HG03442 (cell line): ENCODE measurements around the gene RBM42.
"Not testable (repeated sequence)": the region's sequence is repeated elsewhere in the genome, so short reads cannot be mapped to it uniquely, and the experiment has no call there.

ENCODE experiments used
- ATAC-seq: cut with Tn5 transposase; IDR thresholded peaks from one replicate; pipeline ENCODE4 v1.9.1; 2021; ENCODE audit warnings: mild to moderate bottlenecking, moderate library complexity; ENCODE audit not compliant: unreplicated experiment

The RBM42 gene, protein sequence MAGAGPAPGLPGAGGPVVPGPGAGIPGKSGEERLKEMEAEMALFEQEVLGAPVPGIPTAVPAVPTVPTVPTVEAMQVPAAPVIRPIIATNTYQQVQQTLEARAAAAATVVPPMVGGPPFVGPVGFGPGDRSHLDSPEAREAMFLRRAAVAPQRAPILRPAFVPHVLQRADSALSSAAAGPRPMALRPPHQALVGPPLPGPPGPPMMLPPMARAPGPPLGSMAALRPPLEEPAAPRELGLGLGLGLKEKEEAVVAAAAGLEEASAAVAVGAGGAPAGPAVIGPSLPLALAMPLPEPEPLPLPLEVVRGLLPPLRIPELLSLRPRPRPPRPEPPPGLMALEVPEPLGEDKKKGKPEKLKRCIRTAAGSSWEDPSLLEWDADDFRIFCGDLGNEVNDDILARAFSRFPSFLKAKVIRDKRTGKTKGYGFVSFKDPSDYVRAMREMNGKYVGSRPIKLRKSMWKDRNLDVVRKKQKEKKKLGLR

DNA sequence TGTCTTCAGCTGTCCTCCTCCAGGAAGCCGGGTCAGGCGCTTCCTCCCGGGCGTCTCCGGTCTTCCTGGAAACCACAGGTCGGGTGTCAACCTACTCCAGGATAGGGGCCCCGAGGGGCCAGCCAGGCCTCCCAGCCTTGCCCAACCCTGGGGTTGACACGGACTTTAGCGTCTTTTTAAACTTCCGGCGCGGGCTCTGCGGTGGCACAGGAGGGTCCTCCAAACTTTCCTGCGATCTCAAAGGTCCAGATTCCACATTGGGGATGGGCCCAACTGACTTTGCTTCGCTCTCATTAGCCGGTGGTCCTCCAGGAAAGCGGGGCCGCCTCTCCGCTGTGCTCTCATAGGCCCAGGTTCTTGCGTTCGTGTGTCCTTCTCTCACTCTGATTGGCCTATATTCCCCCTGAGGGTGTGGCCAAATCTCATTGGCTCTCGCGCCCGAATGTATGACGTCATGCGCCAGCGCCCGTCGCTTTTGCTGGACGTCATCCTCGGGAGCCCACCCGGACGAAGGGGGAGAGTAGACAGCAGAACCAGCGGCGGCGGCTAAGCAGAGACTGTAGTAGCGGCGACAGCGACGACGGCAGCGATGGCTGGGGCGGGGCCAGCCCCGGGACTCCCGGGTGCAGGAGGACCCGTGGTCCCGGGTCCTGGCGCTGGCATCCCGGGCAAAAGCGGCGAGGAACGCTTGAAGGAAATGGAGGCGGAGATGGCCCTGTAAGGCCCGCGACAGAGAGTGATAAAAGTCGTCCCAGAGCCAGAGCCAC lies at the start of gene RBM42:
Gene RBM42, plus strand, starts transcription at position 472 of the 767 bp plus-strand sequence. Its CDS starts 118 bp downstream, at position 590.
- peak; percentile 93 for ATAC-seq

DNA sequence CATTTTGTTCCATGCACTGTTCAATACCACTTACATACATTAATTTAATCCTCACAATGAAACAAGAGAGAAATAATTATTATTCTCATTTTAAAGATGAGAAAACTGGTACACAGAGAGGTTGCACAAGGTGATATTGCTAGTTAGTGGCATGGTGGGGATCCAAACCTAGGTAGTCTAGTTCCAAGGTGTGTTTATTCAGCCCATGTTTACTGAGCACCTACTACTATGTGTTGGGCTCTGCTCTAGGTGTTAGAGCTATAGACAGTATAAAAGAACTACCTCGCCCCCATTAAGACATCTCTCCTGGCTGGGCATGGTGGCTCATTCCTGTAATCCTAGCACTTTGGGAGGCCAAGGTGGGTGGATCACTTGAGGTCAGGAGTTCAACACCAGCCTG lies 46.1 kb upstream of the RBM42 start:
- ATAC-seq, result no peak

DNA sequence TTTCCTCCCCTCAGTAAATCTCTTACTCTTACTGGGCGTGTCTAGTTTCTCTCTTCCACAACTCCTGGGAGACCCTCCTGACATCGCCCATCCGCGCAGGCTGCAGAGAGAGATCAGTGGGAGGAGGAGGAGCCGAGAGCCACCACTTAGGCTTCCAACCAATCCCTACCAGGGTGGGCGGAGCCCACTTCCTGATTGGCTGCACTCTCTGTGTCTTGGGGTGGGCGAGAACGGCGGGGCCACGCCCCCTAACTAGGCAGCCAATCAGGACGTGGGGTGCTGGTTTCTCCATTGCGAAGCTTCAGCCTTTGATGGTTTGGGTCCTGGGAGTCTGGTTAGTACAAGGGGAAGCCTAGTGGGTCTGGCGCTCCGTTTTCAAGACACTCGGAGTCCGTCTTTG lies 43.0 kb upstream of the RBM42 start, which contains the start of gene PMIS2:
Gene PMIS2, plus strand, starts transcription at position 326 of the 400 bp plus-strand sequence. CDS start 87 bp downstream, outside the sequence.
- ATAC-seq, result no peak

DNA sequence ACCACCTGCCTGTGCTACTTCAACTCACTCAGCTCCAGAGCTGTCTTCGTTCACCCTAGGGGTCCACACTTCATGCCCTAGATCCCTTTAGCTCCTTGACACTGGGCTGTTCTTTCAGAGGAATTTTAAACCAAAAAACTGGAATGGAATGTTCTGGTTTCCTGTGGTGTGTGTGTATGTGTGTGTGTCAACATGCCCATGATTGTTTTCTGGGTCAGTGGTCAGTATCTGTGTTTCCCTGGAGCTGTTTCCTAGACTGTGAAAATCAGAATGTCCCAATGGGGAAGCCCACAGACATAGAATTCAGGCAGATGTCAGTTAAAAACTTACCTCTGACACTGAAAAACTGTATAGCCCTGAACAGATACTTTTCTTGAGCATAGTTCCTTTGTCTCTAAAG lies 41.5 kb upstream of the RBM42 start:
- ATAC-seq, result no peak

DNA sequence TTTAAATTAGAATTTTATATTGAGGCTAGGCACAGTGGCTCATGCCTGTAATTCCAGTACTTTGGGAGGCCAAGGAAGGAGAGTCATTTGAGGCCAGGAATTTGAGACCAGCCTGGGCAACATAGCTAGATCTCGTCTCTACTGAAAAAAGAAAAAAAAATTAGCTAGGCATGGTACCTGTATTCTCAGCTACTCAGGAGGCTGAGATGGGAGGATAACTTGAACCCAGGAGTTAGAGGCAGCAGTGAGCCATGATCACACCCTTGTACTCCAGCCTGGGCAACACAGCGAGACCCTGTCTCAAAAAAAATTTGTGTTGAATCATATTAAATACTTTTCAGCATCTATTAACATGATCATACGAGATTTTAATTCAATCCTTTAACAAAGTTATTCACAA lies 38.0 kb upstream of the RBM42 start:
- no peak for ATAC-seq

GRCh38 chr19:35592226-35592625 lies 36.6 kb upstream of the RBM42 start:
- ATAC-seq, result no peak

DNA sequence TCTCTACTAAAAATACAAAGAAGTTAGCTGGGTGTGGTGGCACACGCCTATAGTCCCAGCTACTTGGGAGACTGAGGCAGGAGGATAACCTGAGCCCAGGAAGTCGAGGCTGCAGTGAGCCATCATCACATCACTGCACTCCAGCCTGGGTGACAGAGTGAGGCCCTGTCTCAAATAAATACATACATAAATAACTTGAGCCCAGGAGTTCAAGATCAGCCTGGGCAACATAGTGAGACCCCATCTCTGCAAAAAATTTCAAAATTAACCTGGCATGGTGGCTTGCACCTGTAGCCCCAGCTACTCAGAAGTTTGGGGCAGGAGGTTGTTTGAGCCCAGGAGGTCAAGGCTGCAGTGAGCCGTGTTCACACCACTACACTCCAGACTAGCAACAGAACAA lies 33.8 kb upstream of the RBM42 start:
- not testable (repeated sequence) for ATAC-seq

- ATAC-seq, result no peak
Observed at GRCh38 chr19:35595928-35596327, 32.9 kb upstream of the RBM42 start.

GRCh38 chr19:35596366-35596999 lies 32.4 kb upstream of the RBM42 start:
- ATAC-seq, result peak; percentile 61

- no peak for ATAC-seq
Observed at GRCh38 chr19:35601971-35602370, 26.9 kb upstream of the RBM42 start.

- ATAC-seq, result not testable (repeated sequence)
Observed at GRCh38 chr19:35604436-35604835, 24.4 kb upstream of the RBM42 start.

DNA sequence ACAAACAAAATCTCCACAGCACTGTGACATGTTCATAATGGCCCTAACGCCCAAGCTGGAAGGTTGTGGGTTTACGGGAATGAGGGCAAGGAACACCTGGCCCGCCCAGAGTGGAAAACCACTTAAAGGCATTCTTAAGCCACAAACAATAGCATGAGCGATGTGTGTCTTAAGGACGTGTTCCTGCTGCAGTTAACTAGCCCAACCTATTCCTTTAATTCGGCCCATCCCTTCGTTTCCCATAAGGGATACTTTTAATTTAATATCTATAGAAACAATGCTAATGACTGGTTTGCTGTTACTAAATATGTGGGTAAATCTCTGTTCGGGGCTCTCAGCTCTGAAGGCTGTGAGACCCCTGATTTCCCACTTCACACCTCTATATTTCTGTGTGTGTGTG lies 21.7 kb upstream of the RBM42 start:
- ATAC-seq, result not testable (repeated sequence)

DNA sequence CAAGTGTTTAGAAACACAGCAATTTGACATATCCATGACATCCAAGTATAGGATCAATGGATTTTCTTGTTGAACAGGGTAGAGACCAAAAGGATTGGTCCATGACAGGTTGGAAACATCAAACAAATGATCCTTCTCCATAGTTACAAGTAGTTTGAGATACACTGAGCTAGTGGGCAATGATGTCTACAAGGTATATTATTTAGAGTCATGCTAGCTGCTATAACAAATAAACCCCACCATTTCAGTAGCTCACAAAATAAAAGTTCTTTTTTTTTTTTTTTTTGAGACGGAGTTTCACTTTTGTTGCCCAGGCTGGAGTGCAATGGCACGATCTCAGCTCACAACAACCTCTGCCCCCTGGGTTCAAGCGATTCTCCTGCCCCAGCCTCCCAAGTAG lies 21.2 kb upstream of the RBM42 start:
- no peak for ATAC-seq

DNA sequence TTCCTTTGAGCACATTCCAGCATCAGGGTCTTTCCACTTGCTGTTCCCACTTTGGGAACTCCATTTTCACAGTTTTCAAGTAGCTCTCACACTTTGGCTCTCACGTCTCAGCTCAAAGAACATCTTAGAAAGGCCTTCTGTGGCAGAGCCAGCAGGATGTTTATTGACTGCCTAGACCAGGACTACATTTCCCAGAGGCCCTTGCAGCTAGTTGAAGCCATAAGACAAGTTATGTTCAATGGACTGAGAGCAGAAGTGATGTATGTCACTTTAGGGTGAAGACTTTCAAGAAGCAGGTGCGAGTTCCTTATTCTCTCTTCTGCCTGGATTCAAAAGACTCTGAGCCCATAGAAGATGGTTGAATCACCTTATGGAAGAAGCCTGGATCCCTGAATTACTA lies 20.6 kb upstream of the RBM42 start:
- no peak for ATAC-seq

DNA sequence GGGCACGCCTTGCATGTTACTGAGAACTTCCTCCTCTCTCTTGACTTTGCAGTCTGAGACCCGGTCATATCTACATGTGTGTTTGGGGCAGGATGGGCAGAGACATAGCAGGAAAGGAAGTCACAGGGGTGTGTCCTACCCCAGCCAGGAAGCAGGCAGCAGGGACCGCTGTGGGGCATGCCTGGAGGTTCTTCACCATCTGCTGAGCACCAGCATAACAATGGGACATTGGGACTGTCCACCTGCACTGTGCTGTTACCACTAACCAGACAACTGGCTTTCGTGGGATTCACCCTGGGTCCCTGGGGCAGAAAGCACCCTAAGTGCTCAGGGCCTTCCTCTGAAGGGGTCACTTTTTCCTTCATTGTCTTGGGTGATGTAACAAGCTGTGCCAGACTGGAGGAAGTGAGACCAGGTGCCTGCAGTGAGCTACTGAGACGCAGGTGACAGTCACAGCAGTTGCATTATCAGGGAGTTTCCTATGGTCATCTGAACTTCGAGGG lies 18.9 kb upstream of the RBM42 start:
- no peak for ATAC-seq

- no peak for ATAC-seq
Observed at GRCh38 chr19:35612224-35612558, 16.6 kb upstream of the RBM42 start.

DNA sequence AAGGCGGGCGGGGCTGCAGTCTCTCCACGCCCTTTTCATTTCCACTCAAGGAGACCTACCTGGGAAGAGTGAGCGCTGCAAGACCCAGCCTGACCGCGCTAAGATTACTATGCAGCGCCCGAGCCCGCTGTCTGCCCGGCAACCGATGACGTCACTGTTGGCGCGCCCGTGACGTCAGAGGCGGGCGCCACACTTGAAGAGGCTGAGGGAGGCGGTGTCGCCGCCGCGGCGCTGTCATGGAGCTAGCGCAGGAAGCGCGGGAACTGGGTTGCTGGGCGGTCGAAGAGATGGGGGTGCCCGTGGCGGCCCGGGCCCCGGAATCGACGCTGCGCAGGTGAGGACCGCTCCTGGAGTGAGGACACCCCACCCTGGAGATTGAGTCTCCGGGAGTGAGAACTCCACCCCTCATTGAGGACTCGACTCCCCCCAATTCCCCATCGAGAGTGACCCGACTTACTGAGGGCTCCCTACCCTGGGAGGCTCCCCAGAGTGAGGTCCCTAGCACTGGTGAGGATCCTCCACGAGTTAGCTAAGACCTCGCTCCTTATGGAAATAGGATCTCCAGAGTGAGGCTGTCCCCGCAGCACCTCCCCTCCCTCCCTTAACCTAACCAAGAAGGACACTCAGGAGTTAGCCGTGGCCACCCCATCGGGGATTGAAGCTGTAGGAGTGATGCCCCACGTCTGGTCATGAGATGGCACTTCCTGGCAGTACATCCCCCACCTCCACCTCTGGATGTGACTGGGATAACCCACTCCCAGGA lies 16.1 kb upstream of the RBM42 start, which contains the start of gene HAUS5:
Gene HAUS5, plus strand, starts transcription at position 177 of the 763 bp plus-strand sequence. Its CDS starts 60 bp downstream, at position 237.
- peak; percentile 82 for ATAC-seq

GRCh38 chr19:35613574-35613973 lies 15.3 kb upstream of the RBM42 start:
- ATAC-seq, result no peak

DNA sequence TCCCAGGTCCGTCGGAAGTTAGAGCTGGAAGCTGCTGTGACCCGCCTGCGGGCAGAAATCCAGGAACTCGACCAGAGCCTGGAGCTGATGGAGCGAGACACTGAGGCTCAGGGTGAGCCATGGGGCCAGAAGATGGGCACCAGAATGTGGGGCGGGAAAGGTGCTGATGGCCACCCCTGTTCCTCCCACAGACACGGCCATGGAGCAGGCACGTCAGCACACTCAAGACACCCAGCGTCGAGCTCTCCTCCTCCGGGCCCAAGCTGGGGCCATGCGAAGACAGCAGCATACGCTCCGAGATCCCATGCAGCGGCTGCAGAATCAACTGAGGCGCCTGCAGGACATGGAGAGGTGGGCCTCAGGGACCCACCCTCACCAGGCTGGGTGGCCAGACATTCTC lies 13.8 kb upstream of the RBM42 start:
- no peak for ATAC-seq

DNA sequence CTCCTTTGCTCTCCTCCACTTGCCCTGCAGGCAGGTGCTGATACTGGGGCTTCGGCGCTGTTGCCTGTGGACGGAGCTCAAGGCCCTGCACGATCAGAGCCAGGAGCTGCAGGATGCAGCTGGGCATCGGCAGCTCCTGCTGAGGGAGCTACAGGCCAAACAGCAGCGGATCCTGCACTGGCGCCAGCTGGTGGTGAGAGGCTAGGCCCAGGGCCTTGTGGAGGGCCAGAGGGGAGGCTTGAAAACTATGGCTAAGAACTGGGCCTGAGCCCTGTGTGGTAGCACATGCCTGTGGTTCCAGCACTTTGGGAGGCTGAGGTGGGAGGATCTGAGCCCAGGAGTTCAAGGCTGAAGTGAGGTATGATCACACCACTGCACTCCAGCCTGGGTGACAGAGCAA lies 10.0 kb upstream of the RBM42 start:
- ATAC-seq, result no peak
